ENCODE results near the gene ENTHD1.

- TF ChIP-seq, protein P1, sequence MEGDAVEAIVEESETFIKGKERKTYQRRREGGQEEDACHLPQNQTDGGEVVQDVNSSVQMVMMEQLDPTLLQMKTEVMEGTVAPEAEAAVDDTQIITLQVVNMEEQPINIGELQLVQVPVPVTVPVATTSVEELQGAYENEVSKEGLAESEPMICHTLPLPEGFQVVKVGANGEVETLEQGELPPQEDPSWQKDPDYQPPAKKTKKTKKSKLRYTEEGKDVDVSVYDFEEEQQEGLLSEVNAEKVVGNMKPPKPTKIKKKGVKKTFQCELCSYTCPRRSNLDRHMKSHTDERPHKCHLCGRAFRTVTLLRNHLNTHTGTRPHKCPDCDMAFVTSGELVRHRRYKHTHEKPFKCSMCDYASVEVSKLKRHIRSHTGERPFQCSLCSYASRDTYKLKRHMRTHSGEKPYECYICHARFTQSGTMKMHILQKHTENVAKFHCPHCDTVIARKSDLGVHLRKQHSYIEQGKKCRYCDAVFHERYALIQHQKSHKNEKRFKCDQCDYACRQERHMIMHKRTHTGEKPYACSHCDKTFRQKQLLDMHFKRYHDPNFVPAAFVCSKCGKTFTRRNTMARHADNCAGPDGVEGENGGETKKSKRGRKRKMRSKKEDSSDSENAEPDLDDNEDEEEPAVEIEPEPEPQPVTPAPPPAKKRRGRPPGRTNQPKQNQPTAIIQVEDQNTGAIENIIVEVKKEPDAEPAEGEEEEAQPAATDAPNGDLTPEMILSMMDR (IDR thresholded peaks at IDR 0.05; ENCODE audit: poor library complexity, severe bottlenecking) = no peak
- TF ChIP-seq EZH2 (IDR thresholded peaks at IDR 0.05; ENCODE audit: borderline replicate concordance, insufficient read depth, low read length, poor library complexity, severe bottlenecking) (no peak), EP300 (conservative IDR thresholded peaks at IDR 0.05; ENCODE audit: poor library complexity, severe bottlenecking) (no peak), TAF1 (IDR thresholded peaks at IDR 0.05; ENCODE audit: low read depth) (no peak), SMC3 (conservative IDR thresholded peaks at IDR 0.05; ENCODE audit: poor library complexity) (no peak), POLR2AphosphoS5 (IDR thresholded peaks at IDR 0.05) (no peak), MXI1 (conservative IDR thresholded peaks at IDR 0.05; ENCODE audit: poor library complexity, severe bottlenecking) (no peak)
- TF ChIP-seq, protein P2, sequence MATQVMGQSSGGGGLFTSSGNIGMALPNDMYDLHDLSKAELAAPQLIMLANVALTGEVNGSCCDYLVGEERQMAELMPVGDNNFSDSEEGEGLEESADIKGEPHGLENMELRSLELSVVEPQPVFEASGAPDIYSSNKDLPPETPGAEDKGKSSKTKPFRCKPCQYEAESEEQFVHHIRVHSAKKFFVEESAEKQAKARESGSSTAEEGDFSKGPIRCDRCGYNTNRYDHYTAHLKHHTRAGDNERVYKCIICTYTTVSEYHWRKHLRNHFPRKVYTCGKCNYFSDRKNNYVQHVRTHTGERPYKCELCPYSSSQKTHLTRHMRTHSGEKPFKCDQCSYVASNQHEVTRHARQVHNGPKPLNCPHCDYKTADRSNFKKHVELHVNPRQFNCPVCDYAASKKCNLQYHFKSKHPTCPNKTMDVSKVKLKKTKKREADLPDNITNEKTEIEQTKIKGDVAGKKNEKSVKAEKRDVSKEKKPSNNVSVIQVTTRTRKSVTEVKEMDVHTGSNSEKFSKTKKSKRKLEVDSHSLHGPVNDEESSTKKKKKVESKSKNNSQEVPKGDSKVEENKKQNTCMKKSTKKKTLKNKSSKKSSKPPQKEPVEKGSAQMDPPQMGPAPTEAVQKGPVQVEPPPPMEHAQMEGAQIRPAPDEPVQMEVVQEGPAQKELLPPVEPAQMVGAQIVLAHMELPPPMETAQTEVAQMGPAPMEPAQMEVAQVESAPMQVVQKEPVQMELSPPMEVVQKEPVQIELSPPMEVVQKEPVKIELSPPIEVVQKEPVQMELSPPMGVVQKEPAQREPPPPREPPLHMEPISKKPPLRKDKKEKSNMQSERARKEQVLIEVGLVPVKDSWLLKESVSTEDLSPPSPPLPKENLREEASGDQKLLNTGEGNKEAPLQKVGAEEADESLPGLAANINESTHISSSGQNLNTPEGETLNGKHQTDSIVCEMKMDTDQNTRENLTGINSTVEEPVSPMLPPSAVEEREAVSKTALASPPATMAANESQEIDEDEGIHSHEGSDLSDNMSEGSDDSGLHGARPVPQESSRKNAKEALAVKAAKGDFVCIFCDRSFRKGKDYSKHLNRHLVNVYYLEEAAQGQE (IDR thresholded peaks at IDR 0.05; ENCODE audit: borderline replicate concordance) = no peak
Observed at GRCh38 chr22:39731481-39731880, 162.1 kb downstream of the ENTHD1 start.
